ENCODE data around the gene DLG4.
"Not testable (repeated sequence)": the region's sequence is repeated elsewhere in the genome, so short reads cannot be mapped to it uniquely, and the experiment has no call there.

DLG4 gene

GRCh38 chr17:7167832-7168231, 51.8 kb downstream of the DLG4 start:
- Histone ChIP-seq H3K9me3 (no peaks in the 10 kb centered on the region), H3K4me1 (no peaks in the 10 kb centered on the region), H3K27me3 (peaks cover 11% of the 10 kb centered on the region; the same call in 1 of the 2 replicates), H3K36me3 (no peaks in the 10 kb centered on the region), H3K4me3 (ENCODE audit: low read depth, low read length) (no peak overlapping the region)
- TF ChIP-seq CTCF (IDR thresholded peaks at IDR 0.05; ENCODE audit: low read depth, low read length): no peak
- no peak for DNase-seq

GRCh38 chr17:7166873-7167272, 52.8 kb downstream of the DLG4 start:
- H3K4me1 ChIP-seq: no peaks in the 10 kb centered on the region
- no peaks in the 10 kb centered on the region for H3K36me3 ChIP-seq
- DNase-seq: no peak
- no peak for TF ChIP-seq CTCF (IDR thresholded peaks at IDR 0.05; ENCODE audit: low read depth, low read length)
- peaks cover 11% of the 10 kb centered on the region; the same call in 1 of the 2 replicates for H3K27me3 ChIP-seq
- no peaks in the 10 kb centered on the region for H3K9me3 ChIP-seq
- H3K4me3 ChIP-seq (ENCODE audit: low read depth, low read length): no peak overlapping the region

- not testable (repeated sequence) for H3K36me3 ChIP-seq; H3K4me3 ChIP-seq (ENCODE audit: low read depth, low read length); H3K4me1 ChIP-seq; H3K27me3 ChIP-seq; DNase-seq; H3K9me3 ChIP-seq
Measured at GRCh38 chr17:7159571-7159970, 60.1 kb downstream of the DLG4 start.

- H3K4me3 ChIP-seq (ENCODE audit: low read depth, low read length); H3K9me3 ChIP-seq; H3K4me1 ChIP-seq; H3K36me3 ChIP-seq; DNase-seq; H3K27me3 ChIP-seq: not testable (repeated sequence)
Measured at GRCh38 chr17:7158424-7158823, 61.2 kb downstream of the DLG4 start.

GRCh38 chr17:7156342-7156940, 63.2 kb downstream of the DLG4 start:
- no peak for TF ChIP-seq CTCF (IDR thresholded peaks at IDR 0.05; ENCODE audit: low read depth, low read length)
- no peak for DNase-seq
- H3K27me3 ChIP-seq: peaks cover 20% of the 10 kb centered on the region

GRCh38 chr17:7147772-7148171, 71.9 kb downstream of the DLG4 start:
- DNase-seq: no peak
- no peak for TF ChIP-seq CTCF (IDR thresholded peaks at IDR 0.05; ENCODE audit: low read depth, low read length)
- H3K27me3 ChIP-seq: peaks cover 12% of the 10 kb centered on the region
- H3K36me3 ChIP-seq: no peaks in the 10 kb centered on the region
- H3K9me3 ChIP-seq: no peaks in the 10 kb centered on the region
- H3K4me3 ChIP-seq (ENCODE audit: low read depth, low read length): no peak overlapping the region
- H3K4me1 ChIP-seq: no peaks in the 10 kb centered on the region

More at GRCh38 chr17:7156342-7156940, 63.2 kb downstream of the DLG4 start:
- no peaks in the 10 kb centered on the region for H3K9me3 ChIP-seq
- H3K36me3 ChIP-seq: no peaks in the 10 kb centered on the region
- no peaks in the 10 kb centered on the region for H3K4me1 ChIP-seq
- H3K4me3 ChIP-seq (ENCODE audit: low read depth, low read length): no peak overlapping the region

GRCh38 chr17:7146115-7146514, 73.5 kb downstream of the DLG4 start:
- H3K4me1 ChIP-seq: no peaks in the 10 kb centered on the region
- no peak overlapping the region for H3K4me3 ChIP-seq (ENCODE audit: low read depth, low read length)
- no peaks in the 10 kb centered on the region for H3K9me3 ChIP-seq
- H3K27me3 ChIP-seq: peaks cover 21% of the 10 kb centered on the region
- DNase-seq: no peak
- TF ChIP-seq CTCF (IDR thresholded peaks at IDR 0.05; ENCODE audit: low read depth, low read length): no peak
- H3K36me3 ChIP-seq: no peaks in the 10 kb centered on the region

All from BE2C (cell line).